Glutamatergic neuron (in vitro differentiated cells): Measurements from ENCODE around the gene TMIGD3. TPM values are rescaled to one million over a fixed set of nuclear protein-coding genes. Genes with fewer than 3 reads are reported as not detected.

Source experiments
- DNase-seq: peaks from one replicate; pipeline ENCODE4 v3.0.0; 2022
- H3K27ac Mint-ChIP-seq: one replicate; pipeline ENCODE4 v1.8.0; 2020; ENCODE audit warnings: mild to moderate bottlenecking, mixed read lengths, inconsistent platforms; ENCODE audit not compliant: unreplicated experiment
- H3K27me3 Mint-ChIP-seq: one replicate; pipeline ENCODE4 v1.8.0; 2020; ENCODE audit warnings: mild to moderate bottlenecking, moderate library complexity, mixed read lengths, inconsistent platforms; ENCODE audit not compliant: unreplicated experiment
- H3K36me3 Mint-ChIP-seq: one replicate; pipeline ENCODE4 v1.8.0; 2020; ENCODE audit warnings: mild to moderate bottlenecking, mixed read lengths, inconsistent platforms; ENCODE audit not compliant: unreplicated experiment
- H3K4me1 Mint-ChIP-seq: one replicate; pipeline ENCODE4 v1.8.0; 2020; ENCODE audit warnings: mild to moderate bottlenecking, low read depth, mixed read lengths, inconsistent platforms; ENCODE audit not compliant: unreplicated experiment
- H3K4me3 Mint-ChIP-seq: one replicate; pipeline ENCODE4 v1.8.0; 2020; ENCODE audit warnings: mild to moderate bottlenecking, mixed read lengths, inconsistent platforms; ENCODE audit not compliant: unreplicated experiment
- H3K9me3 Mint-ChIP-seq: one replicate; pipeline ENCODE4 v1.8.0; 2020; ENCODE audit warnings: mild to moderate bottlenecking, moderate library complexity, mixed read lengths, inconsistent platforms; ENCODE audit not compliant: unreplicated experiment
- CTCF ChIP-seq: fragments of 200-600 bp; sonication (generic); IDR thresholded peaks from one replicate; pipeline ENCODE4 v1.5.0; 2021; ENCODE audit not compliant: partially characterized antibody, unreplicated experiment
- total RNA-seq: library from RNA; stranded (reverse); fragmentation: NEBNext Ultra II Directional; extraction: Animal tissue kit (Norgen Biotek cat#: 25700); gene quantifications from one replicate; pipeline ENCODE4 v1.2.1, GENCODE V29; 2021; ENCODE audit not compliant: unreplicated experiment

Gene TMIGD3
- total RNA-seq, 1 donor from 2014 or later = not detected

- Mint-ChIP-seq H3K36me3 (no peaks in the 10 kb centered on the region), H3K27me3 (no peaks in the 10 kb centered on the region), H3K9me3 (no peaks in the 10 kb centered on the region), H3K4me1 (no peaks in the 10 kb centered on the region), H3K27ac (no peak overlapping the region), H3K4me3 (no peak overlapping the region)
- no peak for DNase-seq
- no peak for TF ChIP-seq CTCF
These were observed 14.8 kb downstream of the TMIGD3 start for GRCh38 chr1:111488669-111489068.

GRCh38 chr1:111487133-111487532 lies 16.3 kb downstream of the TMIGD3 start:
- Mint-ChIP-seq H3K36me3 (no peaks in the 10 kb centered on the region), H3K4me1 (peaks cover 1% of the 10 kb centered on the region), H3K27ac (no peak overlapping the region), H3K27me3 (no peaks in the 10 kb centered on the region), H3K9me3 (no peaks in the 10 kb centered on the region), H3K4me3 (no peak overlapping the region)
- no peak for DNase-seq
- no peak for TF ChIP-seq CTCF

- Mint-ChIP-seq H3K4me3 (no peak overlapping the region), H3K9me3 (no peaks in the 10 kb centered on the region), H3K4me1 (peaks cover 3% of the 10 kb centered on the region), H3K36me3 (no peaks in the 10 kb centered on the region), H3K27ac (no peak overlapping the region), H3K27me3 (no peaks in the 10 kb centered on the region)
- DNase-seq = no peak
- TF ChIP-seq CTCF = no peak
These were observed 17.0 kb downstream of the TMIGD3 start for GRCh38 chr1:111486431-111486830.

GRCh38 chr1:111484391-111485026 lies 18.9 kb downstream of the TMIGD3 start:
- Mint-ChIP-seq H3K36me3 (no peaks in the 10 kb centered on the region), H3K27me3 (no peaks in the 10 kb centered on the region), H3K4me1 (peaks cover 3% of the 10 kb centered on the region), H3K4me3 (no peak overlapping the region), H3K27ac (no peak overlapping the region), H3K9me3 (no peaks in the 10 kb centered on the region)
- no peak for TF ChIP-seq CTCF
- DNase-seq = no peak

- H3K4me3 Mint-ChIP-seq = no peak overlapping the region
- H3K27ac Mint-ChIP-seq = no peak overlapping the region
- H3K9me3 Mint-ChIP-seq = no peaks in the 10 kb centered on the region
- peaks cover 3% of the 10 kb centered on the region for H3K4me1 Mint-ChIP-seq
- no peak for DNase-seq
- H3K27me3 Mint-ChIP-seq = no peaks in the 10 kb centered on the region
- TF ChIP-seq CTCF = no peak
- H3K36me3 Mint-ChIP-seq = no peaks in the 10 kb centered on the region
These were observed 19.6 kb downstream of the TMIGD3 start for GRCh38 chr1:111483876-111484275.
